Lower leg skin (tissue), 3 donors: ENCODE results near the gene GPR132.

Experiments
- POLR2A ChIP-seq, 2 donors: fragments of 450-650 bp; IDR thresholded peaks; one replicate each; pipeline ENCODE4 v1.6.1; 2016 to 2017; ENCODE audit warnings: antibody characterized with exemption in 2 of 2, mild to moderate bottlenecking in 1 of 2, moderate library complexity in 1 of 2
- TF ChIP-seq, protein P1 (sequence below), 3 donors: fragments of 450-650 bp; IDR thresholded peaks; one replicate each; pipeline ENCODE4 v1.5.1; 2016; ENCODE audit warnings: antibody characterized with exemption in 3 of 3, mild to moderate bottlenecking in 3 of 3, moderate library complexity in 2 of 3

GRCh38 chr14:105046891-105047282, 18.3 kb downstream of the GPR132 start:
- TF ChIP-seq, protein P1, sequence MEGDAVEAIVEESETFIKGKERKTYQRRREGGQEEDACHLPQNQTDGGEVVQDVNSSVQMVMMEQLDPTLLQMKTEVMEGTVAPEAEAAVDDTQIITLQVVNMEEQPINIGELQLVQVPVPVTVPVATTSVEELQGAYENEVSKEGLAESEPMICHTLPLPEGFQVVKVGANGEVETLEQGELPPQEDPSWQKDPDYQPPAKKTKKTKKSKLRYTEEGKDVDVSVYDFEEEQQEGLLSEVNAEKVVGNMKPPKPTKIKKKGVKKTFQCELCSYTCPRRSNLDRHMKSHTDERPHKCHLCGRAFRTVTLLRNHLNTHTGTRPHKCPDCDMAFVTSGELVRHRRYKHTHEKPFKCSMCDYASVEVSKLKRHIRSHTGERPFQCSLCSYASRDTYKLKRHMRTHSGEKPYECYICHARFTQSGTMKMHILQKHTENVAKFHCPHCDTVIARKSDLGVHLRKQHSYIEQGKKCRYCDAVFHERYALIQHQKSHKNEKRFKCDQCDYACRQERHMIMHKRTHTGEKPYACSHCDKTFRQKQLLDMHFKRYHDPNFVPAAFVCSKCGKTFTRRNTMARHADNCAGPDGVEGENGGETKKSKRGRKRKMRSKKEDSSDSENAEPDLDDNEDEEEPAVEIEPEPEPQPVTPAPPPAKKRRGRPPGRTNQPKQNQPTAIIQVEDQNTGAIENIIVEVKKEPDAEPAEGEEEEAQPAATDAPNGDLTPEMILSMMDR (IDR thresholded peaks at IDR 0.05): no peak
- TF ChIP-seq POLR2A (IDR thresholded peaks at IDR 0.05): no peak
